CMK (cell line): ENCODE data around the gene TIMP2.

Source experiments
- DNase-seq: peaks from one replicate; pipeline ENCODE4 v3.0.0-alpha.2; 2010; ENCODE audit warnings: low read depth

TIMP2 gene

DNA sequence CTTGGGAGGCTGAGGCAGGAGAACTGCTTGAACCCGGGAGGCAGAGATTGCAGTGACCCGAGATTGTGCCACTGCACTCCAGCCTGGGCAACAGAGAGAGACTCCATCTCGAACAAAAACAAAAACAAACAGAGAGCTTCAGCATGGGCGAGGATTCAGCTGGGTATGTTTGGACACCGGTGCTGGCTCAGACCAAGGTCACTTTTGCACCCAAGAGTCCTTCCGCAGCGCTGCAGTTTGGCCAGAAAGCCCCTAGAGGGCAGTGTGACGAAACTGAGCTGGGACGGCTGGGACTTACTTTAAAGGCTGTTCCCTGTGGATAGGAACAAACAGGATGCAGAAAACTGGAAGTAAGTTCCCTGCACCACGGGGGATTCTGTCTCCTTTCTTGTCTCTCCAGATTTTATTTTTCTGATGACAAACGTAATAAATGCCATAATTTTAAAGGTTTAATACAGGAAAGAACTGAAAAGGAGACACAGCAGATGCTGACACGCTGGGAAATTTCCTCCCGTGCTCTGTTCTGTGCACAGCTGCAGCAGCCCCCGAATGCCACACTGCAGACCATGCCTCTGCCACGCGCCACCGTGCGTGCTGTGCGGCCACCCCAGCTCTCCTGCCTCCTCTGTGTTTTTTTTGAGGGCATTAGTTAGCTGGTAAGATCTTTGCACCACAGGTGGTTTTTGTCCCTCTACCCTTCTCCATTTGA, 59.4 kb downstream of the TIMP2 start:
- DNase-seq = no peak

- DNase-seq = no peak
These were observed 61.1 kb downstream of the TIMP2 start for GRCh38 chr17:78864117-78864516.

DNA sequence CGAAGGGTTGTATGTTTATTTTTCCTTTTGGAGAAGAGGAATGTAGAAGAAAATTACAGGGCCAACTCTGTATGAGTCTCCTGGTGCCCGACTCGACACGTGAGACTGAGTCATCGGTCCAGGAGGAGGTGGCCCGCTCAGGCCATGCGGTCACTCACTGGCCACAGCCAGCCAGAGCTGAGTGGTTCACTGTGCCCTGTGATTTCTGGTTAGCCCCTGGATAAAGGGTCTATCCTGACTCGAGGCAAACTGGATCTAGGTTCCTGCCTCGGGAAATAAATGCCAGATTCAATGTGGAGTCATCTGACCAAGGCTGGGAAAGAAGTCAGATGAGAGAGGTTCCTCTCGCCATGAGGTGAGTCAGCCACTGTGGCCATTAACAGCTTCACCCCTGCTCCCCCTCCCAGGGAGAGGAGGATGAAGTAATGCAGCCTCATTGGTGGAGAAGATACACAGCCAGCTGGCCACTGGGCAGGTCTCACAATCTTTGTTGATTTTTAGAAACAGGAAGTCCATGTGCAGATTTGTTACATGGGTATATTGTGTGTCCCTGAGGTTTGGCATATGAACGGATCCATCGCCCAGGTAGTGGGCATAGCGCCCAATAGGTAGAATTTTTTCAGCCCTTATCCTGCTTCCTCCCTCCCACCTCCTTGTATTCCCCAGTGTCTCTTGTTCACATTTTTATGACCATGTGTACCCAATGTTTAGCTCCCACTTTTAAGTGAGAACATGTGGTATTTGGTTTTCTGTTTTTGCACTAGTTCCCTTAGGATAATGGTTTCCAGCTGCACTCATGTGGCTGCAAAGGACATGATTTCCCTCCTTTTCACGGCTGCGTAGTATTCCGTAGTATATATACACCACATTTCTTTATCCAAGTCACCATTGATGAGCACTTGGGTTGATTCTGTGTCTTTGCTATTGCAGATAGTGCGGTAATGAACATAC, 62.8 kb downstream of the TIMP2 start:
- DNase-seq = no peak

- DNase-seq = no peak
These were observed 64.0 kb downstream of the TIMP2 start for GRCh38 chr17:78861229-78861628.

DNA sequence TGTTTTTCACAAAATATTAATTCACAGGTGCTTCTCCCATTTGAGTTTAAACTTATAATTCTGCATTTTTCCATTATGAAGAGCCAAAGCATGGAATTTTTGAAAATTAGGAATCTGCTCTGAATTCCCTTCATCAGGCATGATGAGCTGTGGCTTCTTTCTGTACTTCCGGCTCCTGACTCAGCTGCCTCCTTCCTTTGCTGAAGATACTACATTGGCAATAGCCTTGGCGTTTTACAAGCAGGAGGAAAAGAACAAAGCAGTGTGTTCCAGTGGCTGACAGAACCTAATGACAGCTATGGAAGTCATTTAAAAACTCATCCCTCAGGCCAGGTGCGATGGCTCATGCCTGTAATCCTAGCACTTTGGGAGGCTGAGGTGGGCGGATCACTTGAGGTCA, 66.1 kb downstream of the TIMP2 start:
- DNase-seq = no peak

DNA sequence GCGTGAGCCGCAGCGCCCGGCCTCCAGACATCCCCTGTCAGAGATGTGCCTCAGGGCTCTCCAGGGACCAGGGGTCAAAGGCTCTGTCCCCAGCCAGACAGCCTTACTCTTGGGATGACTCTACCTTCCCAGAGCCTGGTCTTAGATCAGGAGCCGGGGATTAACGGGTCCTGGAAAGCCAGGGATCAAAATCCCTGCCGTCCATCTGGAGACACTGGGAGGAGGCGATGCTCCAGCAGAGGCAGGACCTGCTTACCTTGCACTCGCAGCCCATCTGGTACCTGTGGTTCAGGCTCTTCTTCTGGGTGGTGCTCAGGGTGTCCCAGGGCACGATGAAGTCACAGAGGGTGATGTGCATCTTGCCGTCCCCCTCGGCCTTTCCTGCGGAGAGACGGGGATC, 67.9 kb downstream of the TIMP2 start:
- DNase-seq = no peak

DNA sequence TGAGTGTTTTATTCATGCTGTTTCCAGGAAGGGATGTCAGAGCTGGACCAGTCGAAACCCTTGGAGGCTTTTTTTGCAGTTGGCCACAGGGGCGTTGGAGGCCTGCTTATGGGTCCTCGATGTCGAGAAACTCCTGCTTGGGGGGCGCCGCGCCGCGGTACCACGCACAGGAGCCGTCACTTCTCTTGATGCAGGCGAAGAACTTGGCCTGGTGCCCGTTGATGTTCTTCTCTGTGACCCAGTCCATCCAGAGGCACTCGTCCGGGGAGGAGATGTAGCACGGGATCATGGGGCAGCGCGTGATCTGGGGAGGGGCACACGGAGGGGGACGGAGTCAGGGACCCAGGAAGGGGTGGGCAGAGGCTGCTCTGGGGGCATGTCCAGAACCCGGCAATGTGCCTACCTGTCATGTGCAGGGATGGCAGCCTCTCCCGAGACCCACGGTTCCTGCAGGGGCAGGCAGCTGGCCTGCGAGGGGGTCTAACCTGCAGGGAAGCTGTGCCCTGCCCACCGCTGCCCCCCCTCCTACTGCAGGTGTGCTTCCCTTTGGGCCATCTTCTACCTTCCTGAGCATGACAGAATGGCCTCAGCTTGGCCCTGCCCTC, 69.5 kb downstream of the TIMP2 start:
- no peak for DNase-seq

DNA sequence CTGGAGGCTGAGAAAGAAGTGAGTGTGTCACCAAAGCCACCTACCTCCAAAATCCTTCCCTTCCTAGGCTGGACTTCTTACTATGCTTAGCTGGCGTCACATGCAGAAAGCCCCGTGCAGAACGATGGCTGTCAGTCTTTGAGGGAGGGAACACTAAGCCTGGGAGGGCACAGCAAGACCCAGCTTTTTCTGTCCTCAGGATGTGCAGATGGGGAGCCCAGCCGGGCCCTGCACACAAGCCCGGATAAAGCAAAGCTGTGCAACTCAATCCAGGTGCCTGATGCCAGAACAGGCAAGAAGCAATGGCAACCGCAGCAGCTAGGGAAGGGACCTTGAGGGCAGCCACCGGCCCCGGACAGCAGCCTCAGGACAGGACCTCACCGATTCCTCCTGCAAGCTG, 70.7 kb downstream of the TIMP2 start:
- no peak for DNase-seq

GRCh38 chr17:78853926-78854394, 71.2 kb downstream of the TIMP2 start:
- no peak for DNase-seq

- no peak for DNase-seq
These were observed 72.5 kb downstream of the TIMP2 start for GRCh38 chr17:78852709-78853121.

DNA sequence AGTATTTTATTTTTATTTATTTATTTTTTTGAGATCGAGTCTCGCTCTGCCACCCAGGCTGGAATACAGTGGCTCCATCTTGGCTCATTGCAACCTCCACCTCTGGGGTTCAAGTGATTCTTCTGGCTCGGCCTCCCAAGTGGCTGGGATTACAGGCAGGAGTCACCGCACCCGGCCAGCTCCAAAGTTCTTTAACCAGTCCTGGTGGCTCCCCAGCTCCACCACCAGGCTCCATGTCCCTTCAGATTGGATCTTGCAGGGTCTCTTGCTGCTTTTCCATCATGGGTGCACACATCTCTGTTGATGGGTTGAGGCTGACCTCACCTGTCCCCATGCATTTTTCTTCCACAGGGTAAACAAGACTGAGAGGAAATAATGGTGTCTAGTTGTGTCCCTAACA, 76.2 kb downstream of the TIMP2 start:
- DNase-seq = no peak

GRCh38 chr17:78847052-78847451, 78.1 kb downstream of the TIMP2 start:
- no peak for DNase-seq

GRCh38 chr17:78844301-78845005, 80.7 kb downstream of the TIMP2 start:
- no peak for DNase-seq

GRCh38 chr17:78842881-78843565, 82.2 kb downstream of the TIMP2 start:
- no peak for DNase-seq

DNA sequence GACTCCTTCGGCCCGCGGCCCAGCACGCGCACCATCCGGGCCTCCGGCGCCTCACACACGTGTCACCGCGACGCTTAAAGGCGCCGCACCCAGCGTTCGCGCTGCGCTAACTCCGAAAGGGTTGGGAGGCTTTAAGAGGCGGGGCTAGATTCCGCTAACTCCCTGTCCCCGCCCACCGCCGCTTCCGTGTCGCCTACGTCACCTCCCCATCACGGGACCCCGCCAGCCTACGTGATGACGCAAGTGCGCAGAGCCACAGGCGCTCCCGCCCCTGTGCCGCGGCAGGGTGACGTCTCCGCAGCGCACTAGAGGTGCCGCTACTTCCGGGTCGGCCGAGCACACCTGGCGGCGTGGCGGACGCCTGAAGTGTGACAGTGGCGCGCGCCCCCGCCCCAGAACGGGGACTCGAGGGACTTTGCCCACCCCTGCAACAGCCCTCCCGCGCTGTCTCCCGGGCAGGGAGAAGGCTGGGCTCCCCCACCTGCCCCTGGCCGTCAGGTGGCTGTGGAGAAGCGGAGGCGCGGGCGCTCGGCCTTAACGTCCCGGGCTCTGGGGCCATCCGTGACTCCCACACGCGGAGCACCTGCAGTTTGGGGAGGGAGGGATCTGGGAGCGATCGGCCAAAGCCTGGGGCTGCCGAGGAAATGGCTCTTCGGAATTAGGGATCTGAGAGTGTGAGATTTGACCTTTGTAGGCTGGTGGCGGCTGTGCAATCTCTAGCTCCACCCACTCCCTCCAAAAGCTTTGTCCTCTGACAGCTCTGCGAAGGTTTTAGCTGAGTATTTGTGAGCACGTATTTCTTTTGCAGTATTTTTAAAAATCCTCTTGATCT, 84.2 kb downstream of the TIMP2 start, which contains the start of gene USP36:
TSS of gene USP36 (minus strand) at position 35 of the 832 bp plus-strand sequence. CDS start 4,451 bp downstream, outside the sequence.
- peak; percentile 98 for DNase-seq

- DNase-seq = no peak
These were observed 84.7 kb downstream of the TIMP2 start for GRCh38 chr17:78840530-78840779.

DNA sequence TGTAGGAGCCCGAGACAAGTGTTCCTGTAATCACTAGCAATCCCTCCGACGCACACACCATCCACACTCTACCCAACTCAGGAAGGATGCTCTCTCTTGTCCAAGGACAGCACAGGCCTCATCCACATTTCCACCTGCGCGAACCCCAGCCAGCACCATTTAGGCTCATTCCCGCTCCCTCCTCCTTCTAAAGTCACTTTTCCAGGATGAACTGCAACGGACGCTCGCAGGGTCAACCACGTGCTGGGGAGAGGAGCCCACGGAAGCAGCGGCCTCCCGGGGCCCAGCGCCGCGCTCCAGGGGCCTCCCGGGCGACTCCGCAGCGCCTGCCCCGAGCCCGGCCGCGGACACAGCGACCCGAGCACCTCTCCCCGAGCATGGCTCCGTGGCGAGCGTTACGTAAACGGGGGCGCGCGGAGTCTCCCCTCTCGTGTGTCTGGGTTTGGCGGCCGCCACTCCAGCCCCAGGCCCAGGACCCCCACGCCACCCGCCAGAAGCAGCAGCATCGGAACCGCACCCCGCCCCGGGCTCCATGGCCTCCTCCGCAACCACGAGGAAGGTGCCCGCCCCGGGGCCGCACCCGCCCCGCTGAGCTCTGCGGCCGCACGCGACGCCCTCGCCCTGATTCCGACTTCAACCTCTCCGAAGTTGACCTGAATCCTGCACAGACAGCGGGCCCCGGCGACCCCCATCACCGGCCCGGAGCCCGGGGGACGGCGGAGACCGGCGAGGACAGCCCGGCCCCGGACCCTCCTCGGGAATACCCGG, 85.2 kb downstream of the TIMP2 start:
- DNase-seq = no peak

DNA sequence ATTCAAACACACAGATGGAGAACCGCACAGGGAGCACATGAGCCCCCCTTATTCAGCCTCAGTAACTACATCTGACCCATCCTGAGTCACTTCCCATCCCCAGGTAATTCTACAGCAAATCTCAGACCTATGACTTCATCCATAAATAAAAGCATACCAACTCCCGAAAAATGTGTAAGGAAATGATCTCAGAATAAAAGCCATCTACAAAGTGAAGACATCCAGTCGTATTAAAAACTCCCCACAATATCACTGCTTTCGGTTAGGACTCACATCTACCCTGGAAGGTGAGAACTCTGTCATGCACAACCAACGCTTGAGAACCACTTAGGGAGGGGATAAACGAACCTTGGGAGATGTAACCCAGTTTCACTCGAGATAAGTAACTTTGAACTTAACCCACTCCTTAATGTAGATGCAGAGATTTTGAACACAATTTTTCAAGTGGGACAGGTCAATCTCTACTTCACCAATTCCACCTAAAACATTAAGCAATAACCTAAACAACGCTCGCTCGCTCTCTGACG, 85.9 kb downstream of the TIMP2 start:
- no peak for DNase-seq

DNA sequence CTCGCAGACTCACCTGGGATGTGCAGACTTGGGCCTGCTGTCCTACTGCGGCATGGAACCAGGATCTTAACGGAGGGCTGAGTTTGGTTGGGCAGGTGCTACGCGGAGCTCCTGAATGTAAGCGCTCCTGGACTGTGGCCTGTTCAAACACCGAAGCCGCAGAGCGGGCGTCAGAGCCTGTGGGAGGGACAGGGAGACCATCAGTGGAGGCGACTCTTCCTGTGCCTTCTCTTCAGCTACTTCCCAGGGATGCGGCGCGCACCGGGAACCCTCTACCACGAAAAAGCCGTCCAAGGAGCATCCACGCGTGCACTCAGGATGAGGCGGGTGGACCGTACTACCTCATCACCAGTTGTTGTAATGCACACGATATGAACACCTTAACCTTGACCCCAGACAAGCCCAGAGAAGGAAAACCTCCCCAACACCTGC, 86.6 kb downstream of the TIMP2 start:
- DNase-seq = no peak
